ENCODE data around the gene PRSS1. TPM values are rescaled to one million over a fixed set of nuclear protein-coding genes. Genes with fewer than 3 reads are reported as not detected.
"Not testable (repeated sequence)": the region's sequence is repeated elsewhere in the genome, so short reads cannot be mapped to it uniquely, and the experiment has no call there.

PRSS1 gene
- polyA plus RNA-seq, 1 experiment: not detected

DNA sequence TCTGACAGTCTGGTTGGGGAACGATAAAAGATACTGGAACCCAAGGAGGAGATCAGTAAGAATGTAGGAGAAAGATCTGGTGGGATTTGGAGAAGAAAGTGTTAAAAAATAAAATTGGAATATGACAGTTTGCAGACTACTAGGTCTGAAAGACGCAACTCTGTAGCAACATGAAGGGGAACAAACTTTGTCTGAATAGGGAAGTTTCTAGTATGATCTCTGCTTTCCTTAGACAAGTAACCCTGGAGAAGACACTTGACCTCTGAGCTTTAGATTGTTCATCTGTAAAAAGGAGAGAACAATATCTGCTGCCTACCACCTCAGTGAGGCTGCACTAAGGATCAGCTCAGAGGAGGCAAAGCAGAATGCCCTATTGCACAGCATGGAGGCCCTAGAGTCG lies 3.0 kb upstream of the PRSS1 start:
- DNase-seq (ENCODE audit: low read depth, low spot score): no peak
- no peak overlapping the region for H3K27ac ChIP-seq (ENCODE audit: low read depth, low read length)
- H3K27me3 ChIP-seq (ENCODE audit: control insufficient read depth, insufficient read depth, low read length): no peaks in the 10 kb centered on the region
- TF ChIP-seq, protein P1, sequence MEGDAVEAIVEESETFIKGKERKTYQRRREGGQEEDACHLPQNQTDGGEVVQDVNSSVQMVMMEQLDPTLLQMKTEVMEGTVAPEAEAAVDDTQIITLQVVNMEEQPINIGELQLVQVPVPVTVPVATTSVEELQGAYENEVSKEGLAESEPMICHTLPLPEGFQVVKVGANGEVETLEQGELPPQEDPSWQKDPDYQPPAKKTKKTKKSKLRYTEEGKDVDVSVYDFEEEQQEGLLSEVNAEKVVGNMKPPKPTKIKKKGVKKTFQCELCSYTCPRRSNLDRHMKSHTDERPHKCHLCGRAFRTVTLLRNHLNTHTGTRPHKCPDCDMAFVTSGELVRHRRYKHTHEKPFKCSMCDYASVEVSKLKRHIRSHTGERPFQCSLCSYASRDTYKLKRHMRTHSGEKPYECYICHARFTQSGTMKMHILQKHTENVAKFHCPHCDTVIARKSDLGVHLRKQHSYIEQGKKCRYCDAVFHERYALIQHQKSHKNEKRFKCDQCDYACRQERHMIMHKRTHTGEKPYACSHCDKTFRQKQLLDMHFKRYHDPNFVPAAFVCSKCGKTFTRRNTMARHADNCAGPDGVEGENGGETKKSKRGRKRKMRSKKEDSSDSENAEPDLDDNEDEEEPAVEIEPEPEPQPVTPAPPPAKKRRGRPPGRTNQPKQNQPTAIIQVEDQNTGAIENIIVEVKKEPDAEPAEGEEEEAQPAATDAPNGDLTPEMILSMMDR (IDR thresholded peaks at IDR 0.05; ENCODE audit: low read depth, low read length): no peak
- no peak overlapping the region for H3K4me3 ChIP-seq (ENCODE audit: low read depth, low read length)
- POLR2A ChIA-PET: no interaction called here
- CTCF ChIA-PET: no interaction called here
- H3K9me3 ChIP-seq (ENCODE audit: control insufficient read depth, insufficient read depth, low read length): no peaks in the 10 kb centered on the region; the same call in 1 of the 2 replicates

DNA sequence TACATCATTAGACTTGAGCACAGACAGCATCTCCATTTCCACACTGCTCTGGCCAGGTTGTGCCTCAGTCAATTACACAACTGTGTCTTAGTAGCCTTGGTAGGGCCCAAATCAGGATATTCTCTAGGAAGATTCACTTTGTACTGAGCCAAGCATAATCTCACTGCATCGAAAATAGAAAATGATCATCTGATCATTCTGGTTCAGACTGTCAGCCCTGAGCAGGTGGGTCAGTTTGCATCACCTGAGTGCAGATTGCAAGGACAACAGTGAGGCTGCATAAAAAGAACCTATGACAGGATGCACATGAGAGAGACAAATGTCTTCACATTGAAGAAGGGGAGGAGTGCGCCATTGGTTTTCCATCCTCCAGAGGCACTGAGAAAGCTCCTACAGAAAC lies 862 bp upstream of the PRSS1 start:
- CTCF ChIA-PET; H3K27me3 ChIP-seq (ENCODE audit: control insufficient read depth, insufficient read depth, low read length); POLR2A ChIA-PET; H3K4me3 ChIP-seq (ENCODE audit: low read depth, low read length); H3K9me3 ChIP-seq (ENCODE audit: control insufficient read depth, insufficient read depth, low read length); H3K27ac ChIP-seq (ENCODE audit: low read depth, low read length); DNase-seq (ENCODE audit: low read depth, low spot score): not testable (repeated sequence)

DNA sequence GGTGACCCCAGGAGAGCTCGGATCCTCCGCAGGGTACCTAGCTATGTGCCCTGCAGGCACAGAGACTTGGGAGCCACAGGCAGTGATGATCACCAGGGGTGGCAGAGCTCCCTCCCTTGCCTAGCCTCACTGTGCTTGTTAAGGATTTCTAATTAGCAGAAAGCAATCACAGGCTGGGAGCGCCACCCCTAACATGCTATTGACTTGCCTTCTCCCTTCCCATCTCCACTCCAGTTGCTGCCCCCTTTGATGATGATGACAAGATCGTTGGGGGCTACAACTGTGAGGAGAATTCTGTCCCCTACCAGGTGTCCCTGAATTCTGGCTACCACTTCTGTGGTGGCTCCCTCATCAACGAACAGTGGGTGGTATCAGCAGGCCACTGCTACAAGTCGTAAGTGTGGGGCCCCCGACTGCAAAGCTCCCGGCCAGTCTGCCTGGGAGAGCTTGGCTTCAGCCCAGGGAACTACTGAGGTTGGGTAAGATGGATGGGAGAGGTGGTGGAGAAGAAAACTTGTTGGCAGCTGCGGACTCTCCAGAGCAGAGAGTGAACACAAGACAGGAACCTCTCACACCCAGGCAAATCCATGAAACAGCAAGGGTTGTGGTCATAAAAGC lies 1.2 kb downstream of the PRSS1 start:
- ChIA-PET POLR2A (no interaction called here), CTCF (no interaction called here)
- TF ChIP-seq, protein P1 (IDR thresholded peaks at IDR 0.05; ENCODE audit: low read depth, low read length): no peak

DNA sequence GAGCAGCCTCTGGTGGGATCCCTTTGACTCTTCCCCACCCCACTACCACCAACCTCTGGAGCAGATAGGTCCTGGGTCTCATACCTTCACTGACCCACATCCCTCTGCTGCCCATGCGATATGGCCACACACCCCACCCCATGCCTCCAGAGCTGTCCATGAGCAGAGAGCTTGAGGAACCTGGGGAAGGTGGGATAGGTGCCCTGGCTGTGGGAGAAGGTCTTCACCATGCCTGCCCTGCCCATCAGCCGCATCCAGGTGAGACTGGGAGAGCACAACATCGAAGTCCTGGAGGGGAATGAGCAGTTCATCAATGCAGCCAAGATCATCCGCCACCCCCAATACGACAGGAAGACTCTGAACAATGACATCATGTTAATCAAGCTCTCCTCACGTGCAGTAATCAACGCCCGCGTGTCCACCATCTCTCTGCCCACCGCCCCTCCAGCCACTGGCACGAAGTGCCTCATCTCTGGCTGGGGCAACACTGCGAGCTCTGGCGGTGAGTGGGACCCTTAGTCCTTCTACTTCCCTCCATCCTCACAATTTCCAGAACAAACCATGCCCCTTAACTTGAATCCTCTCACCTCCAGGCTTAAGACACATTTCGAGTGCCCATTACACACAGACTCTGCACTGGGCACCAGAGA lies 2.4 kb downstream of the PRSS1 start:
- H3K27ac ChIP-seq (ENCODE audit: low read depth, low read length); H3K27me3 ChIP-seq (ENCODE audit: control insufficient read depth, insufficient read depth, low read length); POLR2A ChIA-PET; DNase-seq (ENCODE audit: low read depth, low spot score); H3K9me3 ChIP-seq (ENCODE audit: control insufficient read depth, insufficient read depth, low read length); H3K4me3 ChIP-seq (ENCODE audit: low read depth, low read length): not testable (repeated sequence)
- CTCF ChIA-PET: interaction anchor here (0.6 kb wide), 1 partner anchor 32 kb away, joined by 3 read pairs; no protein-coding TSS in a partner anchor

More for the DNA sequence above, 1.2 kb downstream of the PRSS1 start:
- no peaks in the 10 kb centered on the region; the same call in 1 of the 2 replicates for H3K9me3 ChIP-seq (ENCODE audit: control insufficient read depth, insufficient read depth, low read length)
- no peaks in the 10 kb centered on the region for H3K27me3 ChIP-seq (ENCODE audit: control insufficient read depth, insufficient read depth, low read length)
- no peak for DNase-seq (ENCODE audit: low read depth, low spot score)
- H3K27ac ChIP-seq (ENCODE audit: low read depth, low read length): no peak overlapping the region
- no peak overlapping the region for H3K4me3 ChIP-seq (ENCODE audit: low read depth, low read length)

DNA sequence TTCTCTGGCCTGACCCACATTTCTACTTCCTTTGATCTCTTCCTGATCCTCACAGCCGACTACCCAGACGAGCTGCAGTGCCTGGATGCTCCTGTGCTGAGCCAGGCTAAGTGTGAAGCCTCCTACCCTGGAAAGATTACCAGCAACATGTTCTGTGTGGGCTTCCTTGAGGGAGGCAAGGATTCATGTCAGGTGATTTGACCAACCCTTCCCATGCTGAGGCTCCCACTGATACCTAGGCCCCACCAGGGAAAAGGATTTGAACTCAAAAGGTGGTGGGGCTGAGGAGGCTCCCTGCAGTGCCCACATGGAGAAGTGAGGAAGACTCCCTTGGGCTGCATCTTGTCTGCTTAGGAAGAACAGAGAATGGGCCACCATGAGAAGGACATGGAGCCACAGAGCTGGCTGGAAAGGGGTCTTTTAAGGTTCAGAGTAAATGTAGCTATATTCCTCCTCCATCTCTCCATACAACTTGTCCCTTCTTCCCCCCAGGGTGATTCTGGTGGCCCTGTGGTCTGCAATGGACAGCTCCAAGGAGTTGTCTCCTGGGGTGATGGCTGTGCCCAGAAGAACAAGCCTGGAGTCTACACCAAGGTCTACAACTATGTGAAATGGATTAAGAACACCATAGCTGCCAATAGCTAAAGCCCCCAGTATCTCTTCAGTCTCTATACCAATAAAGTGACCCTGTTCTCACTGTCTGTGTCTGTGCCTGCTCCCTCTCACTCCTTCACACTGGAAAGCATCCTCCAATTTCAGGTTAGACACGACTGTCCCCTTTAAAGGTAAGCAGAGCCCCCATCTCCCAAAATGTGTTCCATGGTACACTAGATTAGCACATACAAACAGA lies 3.3 kb downstream of the PRSS1 start:
- Histone ChIP-seq H3K4me3 (ENCODE audit: low read depth, low read length) (no peak overlapping the region), H3K27ac (ENCODE audit: low read depth, low read length) (no peak overlapping the region), H3K9me3 (ENCODE audit: control insufficient read depth, insufficient read depth, low read length) (no peaks in the 10 kb centered on the region; the same call in 1 of the 2 replicates), H3K27me3 (ENCODE audit: control insufficient read depth, insufficient read depth, low read length) (no peaks in the 10 kb centered on the region)
- DNase-seq (ENCODE audit: low read depth, low spot score): no peak
- TF ChIP-seq, protein P1 (IDR thresholded peaks at IDR 0.05; ENCODE audit: low read depth, low read length): no peak
- POLR2A ChIA-PET: no interaction called here
- CTCF ChIA-PET: interaction anchor here (1.3 kb wide), 1 partner anchor 120 kb away, joined by 4 read pairs; no protein-coding TSS in a partner anchor
